DMS 273 (cell line): ENCODE data around the gene RAET1E.
A peak's percentile ranks its signal among the peaks of the same experiment; 100 is the strongest.

Experiments used
- DNase-seq: peaks from one replicate; lab custom pipeline; 2025; ENCODE audit not compliant: unreplicated experiment; lab: John Stamatoyannopoulos, UW

RAET1E gene

GRCh38 chr6:149891259-149891658, 6.7 kb downstream of the RAET1E start:
- DNase-seq: no peak

GRCh38 chr6:149890629-149891045, 7.3 kb downstream of the RAET1E start:
- no peak for DNase-seq

GRCh38 chr6:149889326-149889725, 8.6 kb downstream of the RAET1E start:
- DNase-seq: no peak

- DNase-seq: no peak
Observed at GRCh38 chr6:149888659-149889058, 9.3 kb downstream of the RAET1E start.

GRCh38 chr6:149888093-149888492, 9.8 kb downstream of the RAET1E start:
- no peak for DNase-seq

- DNase-seq: no peak
Observed at GRCh38 chr6:149887343-149887742, 10.6 kb downstream of the RAET1E start.

GRCh38 chr6:149885888-149886287, 12.0 kb downstream of the RAET1E start:
- no peak for DNase-seq

- DNase-seq: no peak
Observed at GRCh38 chr6:149884617-149885016, 13.3 kb downstream of the RAET1E start.

GRCh38 chr6:149884215-149884614, 13.7 kb downstream of the RAET1E start:
- DNase-seq: peak; percentile 10

- DNase-seq: no peak
Observed at GRCh38 chr6:149881860-149882259, 16.1 kb downstream of the RAET1E start.

- peak; percentile 38 for DNase-seq
Observed at GRCh38 chr6:149881066-149881766, 16.7 kb downstream of the RAET1E start.

- DNase-seq: no peak
Observed at GRCh38 chr6:149877659-149878058, 20.3 kb downstream of the RAET1E start.

GRCh38 chr6:149876241-149876933, 21.5 kb downstream of the RAET1E start:
- no peak for DNase-seq

- no peak for DNase-seq
Observed at GRCh38 chr6:149872233-149872632, 25.7 kb downstream of the RAET1E start.

GRCh38 chr6:149871182-149871581, 26.7 kb downstream of the RAET1E start:
- DNase-seq: no peak

GRCh38 chr6:149869275-149869892, 28.5 kb downstream of the RAET1E start:
- DNase-seq: no peak

GRCh38 chr6:149867876-149868640, 29.9 kb downstream of the RAET1E start:
- DNase-seq: no peak

- peak; percentile 87 for DNase-seq
Observed at GRCh38 chr6:149864578-149865535, 33.1 kb downstream of the RAET1E start.

GRCh38 chr6:149863698-149864577, 34.0 kb downstream of the RAET1E start, which contains the start of gene LRP11:
TSS of gene LRP11 (minus strand) at chr6:149864359. CDS start at chr6:149864020, 339 bp downstream.
- peak; percentile 92 for DNase-seq
